Body of pancreas (tissue), 4 donors: ENCODE measurements around the gene NAGPA. TPM values are rescaled to one million over a fixed set of nuclear protein-coding genes. Genes with fewer than 3 reads are reported as not detected.
A peak's percentile ranks its signal among the peaks of the same experiment; 100 is the strongest.

ENCODE experiments used
- ATAC-seq: fragments of 150-250 bp; one replicate; pipeline ENCODE4 v1.9.1; 2016
- DNase-seq, 4 donors: peaks; one replicate each; pipeline ENCODE4 v3.0.0-alpha.2; 2019
- H3K27ac ChIP-seq, 4 donors: fragments of 200-600 bp; sonication (generic); 1 replicate in 3 of 4; 2 replicates in 1 of 4; pipeline versions ENCODE4 v1.5.1 to v1.6.1; 2016 to 2019; ENCODE audit warnings: mild to moderate bottlenecking in 1 of 4, mixed read lengths in 1 of 4, moderate library complexity in 1 of 4
- H3K27me3 ChIP-seq, 2 donors: fragments of 200-600 bp; sonication (generic); one replicate each; pipeline ENCODE4 v1.6.0; 2016; ENCODE audit warnings: mild to moderate bottlenecking in 1 of 2
- H3K36me3 ChIP-seq, 2 donors: fragments of 200-600 bp; sonication (generic); replicated peaks in 1 of 2; 2 replicates each; pipeline ENCODE4 v1.5.1; 2016; ENCODE audit warnings: low read depth in 2 of 2; ENCODE audit not compliant: insufficient read depth in 1 of 2
- H3K4me1 ChIP-seq: fragments of 200-600 bp; sonication (generic); one replicate; pipeline ENCODE4 v1.6.0; 2016
- H3K4me3 ChIP-seq, 2 donors: fragments of 200-600 bp; sonication (generic); 1 replicate in 1 of 2; 2 replicates in 1 of 2; pipeline ENCODE4 v1.5.1; 2016 to 2019
- H3K9me3 ChIP-seq, 3 donors: fragments of 200-600 bp; sonication (generic); 1 replicate in 2 of 3; 2 replicates in 1 of 3; pipeline ENCODE4 v1.5.1; 2016
- CTCF ChIP-seq, 7 experiments: fragments of 450-650 bp in 4 of 7; fragments of 200-600 bp in 3 of 7; sonication (generic) in 3 of 7; IDR thresholded peaks; one replicate each; pipeline ENCODE4 v1.5.1; 2016 to 2019; ENCODE audit warnings: antibody characterized with exemption in 7 of 7
- POLR2A ChIP-seq, 3 donors: fragments of 450-650 bp; IDR thresholded peaks; one replicate each; pipeline ENCODE4 v1.6.1; 2016; ENCODE audit warnings: antibody characterized with exemption in 3 of 3, mild to moderate bottlenecking in 2 of 3
- WGBS, 2 donors: methylation state at CpG; one replicate each; pipeline ENCODE4 v1.1.5; 2017; 5-methylcytosine and 5-hydroxymethylcytosine counted together
- intact Hi-C: fragments of 100-400 bp; cut with DNase I; formaldehyde crosslinking; loops from one replicate; pipeline ENCODE4 v1.15.1; 2023
- total RNA-seq, 2 donors: library from RNA; depleted of rRNA; stranded (reverse); fragments of >200 nt; gene quantifications; one replicate each; pipeline ENCODE4 v1.1.0, GENCODE V29; 2016

Gene NAGPA
- total RNA-seq, 2 donors from 2014 or later, result 7.9 to 24.6 TPM

DNA sequence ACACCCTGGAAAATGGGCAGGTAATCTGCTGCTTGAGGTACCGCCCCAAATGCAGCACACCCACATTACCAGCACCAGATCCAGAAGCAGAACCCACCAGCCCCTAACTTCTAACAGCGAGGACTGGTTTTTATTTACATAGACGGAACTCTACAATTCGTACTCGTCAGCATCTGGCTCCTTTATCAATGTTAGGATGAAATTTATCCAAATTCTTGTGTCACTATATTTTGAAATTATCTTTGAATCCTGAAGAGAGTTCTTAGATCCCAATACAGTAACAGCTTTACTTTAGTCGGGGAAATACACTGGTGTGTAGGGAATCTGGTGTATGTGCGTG is 37.6 kb upstream of the NAGPA start:
- H3K4me1 ChIP-seq, result peaks cover 21% of the 10 kb centered on the region
- WGBS, 2 donors, result 33 to 47% methylated on average over 7 of the region's 7 CpGs
- no peak overlapping the region for H3K4me3 ChIP-seq
- no peak for DNase-seq
- TF ChIP-seq CTCF (IDR thresholded peaks at IDR 0.05), result no peak
- no peak for TF ChIP-seq POLR2A (IDR thresholded peaks at IDR 0.05)
- H3K9me3 ChIP-seq, result no peaks in the 10 kb centered on the region
- H3K36me3 ChIP-seq, result peaks cover 0 to 10% of the 10 kb centered on the region in 2 donors
- no peaks in the 10 kb centered on the region for H3K27me3 ChIP-seq
- peak overlapping the region; percentile 61 to 76 (median 74) for H3K27ac ChIP-seq
- intact Hi-C loops, result loop anchor here (10.0 kb wide), 1 partner anchor 97 kb away; no protein-coding TSS in a partner anchor
- no peak for ATAC-seq

GRCh38 chr16:5070431-5071186 is 36.9 kb upstream of the NAGPA start:
- DNase-seq (no peak), ATAC-seq (no peak)
- Histone ChIP-seq H3K9me3 (no peaks in the 10 kb centered on the region), H3K4me1 (peaks cover 21% of the 10 kb centered on the region), H3K36me3 (peaks cover 0 to 5% of the 10 kb centered on the region in 2 donors), H3K27me3 (no peaks in the 10 kb centered on the region), H3K27ac (peak overlapping the region in 1 of 4 donors; percentile 76), H3K4me3 (no peak overlapping the region)
- TF ChIP-seq CTCF (IDR thresholded peaks at IDR 0.05) (no peak), POLR2A (IDR thresholded peaks at IDR 0.05) (no peak)
- intact Hi-C loops, result loop anchor here (10.0 kb wide), 1 partner anchor 96 kb away; no protein-coding TSS in a partner anchor
- 84 to 87% methylated on average over 15 of the region's 15 CpGs for WGBS, 2 donors

GRCh38 chr16:5069854-5070253 is 36.1 kb upstream of the NAGPA start:
- Histone ChIP-seq H3K9me3 (no peaks in the 10 kb centered on the region), H3K27ac (no peak overlapping the region), H3K36me3 (no peaks in the 10 kb centered on the region), H3K4me3 (no peak overlapping the region), H3K4me1 (peaks cover 21% of the 10 kb centered on the region), H3K27me3 (no peaks in the 10 kb centered on the region)
- ATAC-seq (no peak), DNase-seq (no peak)
- intact Hi-C loops, result loop anchor here (10.0 kb wide), 1 partner anchor 95 kb away; no protein-coding TSS in a partner anchor
- TF ChIP-seq POLR2A (IDR thresholded peaks at IDR 0.05) (no peak), CTCF (IDR thresholded peaks at IDR 0.05) (no peak)
- 88 to 96% methylated on average over 9 of the region's 9 CpGs for WGBS, 2 donors

GRCh38 chr16:5069048-5069447 is 35.3 kb upstream of the NAGPA start:
- DNase-seq, result no peak
- Histone ChIP-seq H3K9me3 (no peaks in the 10 kb centered on the region), H3K27me3 (no peaks in the 10 kb centered on the region), H3K4me3 (no peak overlapping the region), H3K36me3 (no peaks in the 10 kb centered on the region), H3K27ac (no peak overlapping the region), H3K4me1 (peaks cover 21% of the 10 kb centered on the region)
- 80 to 83% methylated on average over 9 of the region's 9 CpGs for WGBS, 2 donors
- TF ChIP-seq POLR2A (IDR thresholded peaks at IDR 0.05), result no peak
- no peak for TF ChIP-seq CTCF (IDR thresholded peaks at IDR 0.05)
- intact Hi-C loops, result no loop called here
- ATAC-seq, result no peak

DNA sequence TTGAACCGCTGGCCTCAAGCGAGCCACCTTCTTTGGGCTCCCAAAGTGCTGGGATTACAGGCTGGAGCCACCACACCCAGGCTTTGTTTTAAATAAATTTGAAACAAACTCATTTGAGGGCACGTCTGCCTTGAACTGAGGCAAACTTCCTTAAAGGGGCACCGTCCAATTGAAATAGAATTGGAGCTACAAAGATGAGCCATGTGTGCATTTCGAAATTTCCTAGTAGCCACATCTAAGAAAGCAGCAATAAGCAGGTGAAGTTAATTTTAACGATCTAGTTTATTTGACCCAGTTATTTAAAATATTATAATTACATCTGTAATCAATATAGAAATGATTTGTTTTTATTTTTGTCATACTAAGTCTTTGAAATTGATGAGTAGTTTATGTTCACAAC is 32.8 kb upstream of the NAGPA start:
- Histone ChIP-seq H3K9me3 (no peaks in the 10 kb centered on the region), H3K27ac (no peak overlapping the region), H3K4me3 (no peak overlapping the region), H3K36me3 (no peaks in the 10 kb centered on the region), H3K27me3 (no peaks in the 10 kb centered on the region), H3K4me1 (peaks cover 6% of the 10 kb centered on the region)
- intact Hi-C loops, result no loop called here
- TF ChIP-seq POLR2A (IDR thresholded peaks at IDR 0.05) (no peak), CTCF (IDR thresholded peaks at IDR 0.05) (no peak)
- 70 to 71% methylated on average over 6 of the region's 6 CpGs for WGBS, 2 donors
- ATAC-seq (no peak), DNase-seq (no peak)
